Spleen (tissue), 11 donors: ENCODE data around the gene AMBRA1. TPM values are rescaled to one million over a fixed set of nuclear protein-coding genes. Genes with fewer than 3 reads are reported as not detected.

Experiments
- DNase-seq: peaks from one replicate; pipeline ENCODE4 v3.0.0-alpha.2; 2020
- H3K27ac ChIP-seq, 8 donors: fragments of 200-600 bp; sonication (generic) in 7 of 8; 1 replicate in 4 of 8; 2 replicates in 4 of 8; pipeline versions ENCODE4 v1.5.0 to v1.8.0; 2016 to 2021; ENCODE audit warnings: inconsistent platforms in 4 of 8, mild to moderate bottlenecking in 4 of 8, moderate library complexity in 1 of 8
- H3K27me3 ChIP-seq, 7 donors: fragments of 200-600 bp; sonication (generic) in 6 of 7; replicated peaks in 1 of 7; 1 replicate in 4 of 7; 2 replicates in 3 of 7; pipeline versions ENCODE4 v1.5.0 to v1.8.0; 2016 to 2021; ENCODE audit warnings: inconsistent platforms in 3 of 7, mild to moderate bottlenecking in 1 of 7
- H3K36me3 ChIP-seq, 6 donors: fragments of 200-600 bp; sonication (generic) in 5 of 6; 1 replicate in 4 of 6; 2 replicates in 2 of 6; pipeline versions ENCODE4 v1.5.0 to v1.8.0; 2016 to 2021; ENCODE audit warnings: inconsistent platforms in 2 of 6
- H3K4me1 ChIP-seq, 6 donors: fragments of 200-600 bp; sonication (generic) in 5 of 6; 1 replicate in 3 of 6; 2 replicates in 3 of 6; pipeline versions ENCODE4 v1.5.0 to v1.8.0; 2016 to 2021; ENCODE audit warnings: inconsistent platforms in 3 of 6
- H3K4me3 ChIP-seq, 8 donors: fragments of 200-600 bp; sonication (generic) in 7 of 8; 1 replicate in 4 of 8; 2 replicates in 4 of 8; pipeline versions ENCODE4 v1.5.0 to v1.8.0; 2016 to 2021; ENCODE audit warnings: inconsistent platforms in 4 of 8, mild to moderate bottlenecking in 4 of 8, moderate library complexity in 2 of 8
- H3K9me3 ChIP-seq, 8 donors: fragments of 200-600 bp; sonication (generic) in 7 of 8; 1 replicate in 4 of 8; 2 replicates in 4 of 8; pipeline versions ENCODE4 v1.5.0 to v1.8.0; 2016 to 2021; ENCODE audit warnings: inconsistent platforms in 4 of 8
- POLR2A ChIP-seq, 3 donors: fragments of 450-650 bp; IDR thresholded peaks; one replicate each; pipeline ENCODE4 v1.5.1; 2017; ENCODE audit warnings: antibody characterized with exemption in 3 of 3, mild to moderate bottlenecking in 1 of 3
- POLR2AphosphoS5 ChIP-seq, 3 donors: sonication (generic); formaldehyde crosslinking; IDR thresholded peaks; one replicate each; pipeline ENCODE4 v1.5.1; 2017; ENCODE audit warnings: antibody characterized with exemption in 3 of 3
- WGBS, 5 donors: extraction: QIAGEN DNeasy Blood & Tissue Kit in 3 of 5; methylation state at CpG; one replicate each; pipeline versions ENCODE4 v1.1.5 to v1.1.7; 2013 to 2018; 5-methylcytosine and 5-hydroxymethylcytosine counted together
- intact Hi-C: fragments of 100-400 bp; cut with DNase I; formaldehyde crosslinking; loops from one replicate; pipeline ENCODE4 v1.15.0; 2023; ENCODE audit warnings: low total_unique reads
- polyA plus RNA-seq, 3 donors: library from polyadenylated mRNA; stranded (reverse); fragments of 200-250 nt; gene quantifications; one replicate each; pipeline ENCODE4 v1.2.1, GENCODE V29; 2013
- total RNA-seq, 7 donors: library from RNA; depleted of rRNA in 3 of 7; stranded (reverse); fragments of >200 nt in 3 of 7; fragmentation: NEBNext Ultra II Directional in 4 of 7; extraction: Animal tissue kit (Norgen Biotek cat#: 25700) in 4 of 7; gene quantifications; one replicate each; pipeline versions ENCODE4 v1.1.0 to v1.2.1, GENCODE V29; 2016 to 2021
- TF ChIP-seq, protein P1 (sequence below), 11 experiments: fragments of 200-600 bp in 7 of 11; fragments of 450-650 bp in 4 of 11; sonication (generic) in 4 of 11; IDR thresholded peaks in 8 of 11; conservative IDR thresholded peaks in 3 of 11; 1 replicate in 7 of 11; 2 replicates in 4 of 11; pipeline versions ENCODE4 v1.4.0 to v1.8.0; 2016 to 2021; ENCODE audit warnings: antibody characterized with exemption in 11 of 11, inconsistent platforms in 4 of 11, mild to moderate bottlenecking in 1 of 11
- donor health status: healthy with polysubstance abuse.
- donor health status: DM: no; HTN: no; CAD: no; lungs with moderate emphysema.
- donor health status: DM: no; HTN: no; CAD: no.
- donor health status: Bipolar disorder and iron deficiency.
- donor health status: healthy.
- donor health status: DM: no; HTN: no; CAD: no.
- donor health status: DM: yes; HTN: yes; CAD: no.

AMBRA1 gene
- total and polyA plus RNA-seq, 10 donors: 3.6 to 54.6 (median 37.7) TPM

DNA sequence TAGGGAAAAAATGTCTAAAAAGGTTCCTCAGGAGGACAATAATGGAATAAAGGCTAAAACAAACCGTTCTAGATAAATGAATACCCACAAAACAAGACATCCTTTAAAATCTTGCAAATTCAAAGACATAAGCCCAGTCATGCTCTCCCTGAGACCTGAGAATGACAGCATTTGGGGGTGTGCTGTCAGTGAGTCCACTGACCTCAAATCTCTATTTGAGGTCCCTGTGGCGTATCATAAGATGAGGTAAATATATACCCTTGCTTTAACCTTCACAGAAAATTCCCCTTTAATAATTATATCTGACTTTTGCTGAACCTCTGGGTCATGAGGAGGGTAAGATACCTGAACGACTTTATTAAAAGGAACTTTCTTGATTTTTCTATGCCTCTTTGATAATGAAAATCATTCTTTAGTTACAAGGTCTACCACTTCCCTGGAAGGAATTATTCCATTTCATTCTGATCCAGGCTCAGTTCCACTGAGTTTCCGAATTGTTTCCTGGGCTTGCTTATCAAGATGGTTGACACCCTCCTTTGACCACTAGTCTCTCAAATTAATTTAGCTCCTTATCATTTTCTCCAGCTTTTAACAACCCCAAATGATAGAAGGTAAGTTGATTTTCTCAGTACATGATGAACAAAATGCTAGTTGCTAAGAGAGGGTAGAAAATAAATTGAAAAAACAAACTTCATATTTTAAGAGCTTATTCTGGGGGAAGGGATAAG is 148.5 kb downstream of the AMBRA1 start:
- H3K27ac ChIP-seq: no peak overlapping the region
- 83 to 96% (median 92%) methylated on average over 4 of the region's 4 CpGs for WGBS, 5 donors
- no peak for DNase-seq
- peaks cover 0 to 21% (median 0%) of the 10 kb centered on the region in 6 donors for H3K4me1 ChIP-seq
- H3K27me3 ChIP-seq: no peaks in the 10 kb centered on the region
- intact Hi-C loops: no loop called here
- peaks cover 0 to 36% (median 17%) of the 10 kb centered on the region in 6 donors for H3K36me3 ChIP-seq
- no peak overlapping the region for H3K4me3 ChIP-seq
- TF ChIP-seq, protein P1, sequence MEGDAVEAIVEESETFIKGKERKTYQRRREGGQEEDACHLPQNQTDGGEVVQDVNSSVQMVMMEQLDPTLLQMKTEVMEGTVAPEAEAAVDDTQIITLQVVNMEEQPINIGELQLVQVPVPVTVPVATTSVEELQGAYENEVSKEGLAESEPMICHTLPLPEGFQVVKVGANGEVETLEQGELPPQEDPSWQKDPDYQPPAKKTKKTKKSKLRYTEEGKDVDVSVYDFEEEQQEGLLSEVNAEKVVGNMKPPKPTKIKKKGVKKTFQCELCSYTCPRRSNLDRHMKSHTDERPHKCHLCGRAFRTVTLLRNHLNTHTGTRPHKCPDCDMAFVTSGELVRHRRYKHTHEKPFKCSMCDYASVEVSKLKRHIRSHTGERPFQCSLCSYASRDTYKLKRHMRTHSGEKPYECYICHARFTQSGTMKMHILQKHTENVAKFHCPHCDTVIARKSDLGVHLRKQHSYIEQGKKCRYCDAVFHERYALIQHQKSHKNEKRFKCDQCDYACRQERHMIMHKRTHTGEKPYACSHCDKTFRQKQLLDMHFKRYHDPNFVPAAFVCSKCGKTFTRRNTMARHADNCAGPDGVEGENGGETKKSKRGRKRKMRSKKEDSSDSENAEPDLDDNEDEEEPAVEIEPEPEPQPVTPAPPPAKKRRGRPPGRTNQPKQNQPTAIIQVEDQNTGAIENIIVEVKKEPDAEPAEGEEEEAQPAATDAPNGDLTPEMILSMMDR (IDR thresholded peaks at IDR 0.05 in 8 of 11, conservative IDR thresholded peaks at IDR 0.05 in 3 of 11): no peak
- TF ChIP-seq POLR2A (IDR thresholded peaks at IDR 0.05) (no peak), POLR2AphosphoS5 (IDR thresholded peaks at IDR 0.05) (no peak)
- no peaks in the 10 kb centered on the region for H3K9me3 ChIP-seq

GRCh38 chr11:46444305-46444704 is 149.5 kb downstream of the AMBRA1 start:
- H3K27ac ChIP-seq: no peak overlapping the region
- H3K36me3 ChIP-seq: peaks cover 0 to 34% (median 17%) of the 10 kb centered on the region in 6 donors
- intact Hi-C loops: no loop called here
- no peak overlapping the region for H3K4me3 ChIP-seq
- H3K4me1 ChIP-seq: peaks cover 0 to 21% (median 0%) of the 10 kb centered on the region in 6 donors
- no peak for DNase-seq
- H3K9me3 ChIP-seq: no peaks in the 10 kb centered on the region
- TF ChIP-seq POLR2AphosphoS5 (IDR thresholded peaks at IDR 0.05) (no peak), POLR2A (IDR thresholded peaks at IDR 0.05) (no peak)
- TF ChIP-seq, protein P1 (IDR thresholded peaks at IDR 0.05 in 8 of 11, conservative IDR thresholded peaks at IDR 0.05 in 3 of 11): no peak
- H3K27me3 ChIP-seq: no peaks in the 10 kb centered on the region

GRCh38 chr11:46438211-46438610 is 155.6 kb downstream of the AMBRA1 start:
- intact Hi-C loops: no loop called here
- no peak for DNase-seq
- Histone ChIP-seq H3K4me1 (peaks cover 0 to 10% (median 0%) of the 10 kb centered on the region in 6 donors), H3K4me3 (no peak overlapping the region), H3K36me3 (peaks cover 0 to 68% (median 34%) of the 10 kb centered on the region in 6 donors), H3K9me3 (no peaks in the 10 kb centered on the region), H3K27me3 (no peaks in the 10 kb centered on the region), H3K27ac (no peak overlapping the region)
- 68 to 86% (median 71%) methylated on average over 4 of the region's 4 CpGs for WGBS, 5 donors
- no peak for TF ChIP-seq POLR2AphosphoS5 (IDR thresholded peaks at IDR 0.05)
- TF ChIP-seq, protein P1 (IDR thresholded peaks at IDR 0.05 in 8 of 11, conservative IDR thresholded peaks at IDR 0.05 in 3 of 11): no peak
- TF ChIP-seq POLR2A (IDR thresholded peaks at IDR 0.05): no peak

GRCh38 chr11:46437122-46437689 is 156.6 kb downstream of the AMBRA1 start:
- intact Hi-C loops: no loop called here
- Histone ChIP-seq H3K4me3 (no peak overlapping the region), H3K36me3 (peaks cover 0 to 68% (median 36%) of the 10 kb centered on the region in 6 donors), H3K4me1 (peaks cover 0 to 10% (median 0%) of the 10 kb centered on the region in 6 donors), H3K27ac (no peak overlapping the region), H3K9me3 (no peaks in the 10 kb centered on the region), H3K27me3 (no peaks in the 10 kb centered on the region)
- no peak for DNase-seq
- WGBS, 5 donors: 75 to 88% (median 83%) methylated on average over 6 of the region's 6 CpGs
- no peak for TF ChIP-seq POLR2AphosphoS5 (IDR thresholded peaks at IDR 0.05)
- no peak for TF ChIP-seq POLR2A (IDR thresholded peaks at IDR 0.05)
- TF ChIP-seq, protein P1 (IDR thresholded peaks at IDR 0.05 in 8 of 11, conservative IDR thresholded peaks at IDR 0.05 in 3 of 11): no peak
